ENCODE results near the gene VWDE.

Gene VWDE

DNA sequence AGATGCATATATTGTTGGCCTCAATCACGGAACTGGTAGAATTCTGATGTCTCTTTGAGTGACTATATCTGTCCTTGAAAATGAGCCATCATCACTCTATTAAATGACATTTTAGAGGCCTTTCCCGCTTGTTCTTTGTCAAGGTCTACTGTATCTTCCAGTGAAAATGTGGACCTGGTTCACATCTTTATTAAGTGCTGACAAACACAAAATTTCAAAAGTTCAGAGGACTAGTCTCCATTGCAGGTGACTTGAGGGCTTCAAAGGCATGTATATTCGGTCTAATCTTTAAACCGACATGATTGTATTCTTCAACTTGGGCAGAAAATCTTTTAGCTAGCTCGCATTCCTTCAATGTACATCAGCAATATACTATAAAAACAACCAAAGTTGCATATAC lies 36.6 kb upstream of the VWDE start:
- H4K8ac ChIP-seq (ENCODE audit: low read length), result no peak overlapping the region
- no peaks in the 10 kb centered on the region for H3K9me3 ChIP-seq (ENCODE audit: control insufficient read depth, low read length)
- no peak overlapping the region for H3K23ac ChIP-seq (ENCODE audit: low read length in 2 of 2)
- no peaks in the 10 kb centered on the region for H3K36me3 ChIP-seq (ENCODE audit: control insufficient read depth in 1 of 2, insufficient read depth in 2 of 2, low read depth in 1 of 2, low read length in 2 of 2)
- H3K4me3 ChIP-seq (ENCODE audit: insufficient read depth in 1 of 2, low read depth in 1 of 2, low read length in 2 of 2), result no peak overlapping the region
- H3K4me2 ChIP-seq (ENCODE audit: low read length, poor library complexity, severe bottlenecking), result no peak overlapping the region
- H3K27ac ChIP-seq (ENCODE audit: low read length, poor library complexity, severe bottlenecking), result no peak overlapping the region
- H3K18ac ChIP-seq (ENCODE audit: low read depth in 1 of 2, low read length in 2 of 2), result no peak overlapping the region
- no peaks in the 10 kb centered on the region for H3K79me1 ChIP-seq (replicated peaks; ENCODE audit: low read length, poor library complexity, severe bottlenecking)
- H2BK5ac ChIP-seq (ENCODE audit: low read depth, low read length, poor library complexity, severe bottlenecking), result no peak overlapping the region
- no peak overlapping the region for H2BK12ac ChIP-seq (ENCODE audit: low read length in 2 of 2)
- no peak overlapping the region for H4K91ac ChIP-seq (ENCODE audit: low read length)
- no peak overlapping the region for H3K4ac ChIP-seq (ENCODE audit: low read depth in 1 of 2, low read length in 2 of 2)
- H2BK15ac ChIP-seq (ENCODE audit: low read depth, poor library complexity, severe bottlenecking), result no peak overlapping the region
- no peak for DNase-seq
- H2AK5ac ChIP-seq (ENCODE audit: low read length, severe bottlenecking), result no peak overlapping the region
- H2AFZ ChIP-seq (ENCODE audit: low read depth, low read length), result no peak overlapping the region
- H2BK120ac ChIP-seq (ENCODE audit: low read depth, low read length), result no peak overlapping the region
- no peak overlapping the region for H3K14ac ChIP-seq (ENCODE audit: low read length in 2 of 2)
- no peaks in the 10 kb centered on the region for H3K27me3 ChIP-seq (ENCODE audit: control insufficient read depth in 1 of 2, insufficient read depth in 1 of 2, low read length in 2 of 2)
- H3K4me1 ChIP-seq (ENCODE audit: control insufficient read depth, insufficient read depth, low read depth, low read length), result no peaks in the 10 kb centered on the region
- WGBS, result 93% methylated on average over 5 of the region's 5 CpGs
- no peak overlapping the region for H3K9ac ChIP-seq (ENCODE audit: low read length)

DNA sequence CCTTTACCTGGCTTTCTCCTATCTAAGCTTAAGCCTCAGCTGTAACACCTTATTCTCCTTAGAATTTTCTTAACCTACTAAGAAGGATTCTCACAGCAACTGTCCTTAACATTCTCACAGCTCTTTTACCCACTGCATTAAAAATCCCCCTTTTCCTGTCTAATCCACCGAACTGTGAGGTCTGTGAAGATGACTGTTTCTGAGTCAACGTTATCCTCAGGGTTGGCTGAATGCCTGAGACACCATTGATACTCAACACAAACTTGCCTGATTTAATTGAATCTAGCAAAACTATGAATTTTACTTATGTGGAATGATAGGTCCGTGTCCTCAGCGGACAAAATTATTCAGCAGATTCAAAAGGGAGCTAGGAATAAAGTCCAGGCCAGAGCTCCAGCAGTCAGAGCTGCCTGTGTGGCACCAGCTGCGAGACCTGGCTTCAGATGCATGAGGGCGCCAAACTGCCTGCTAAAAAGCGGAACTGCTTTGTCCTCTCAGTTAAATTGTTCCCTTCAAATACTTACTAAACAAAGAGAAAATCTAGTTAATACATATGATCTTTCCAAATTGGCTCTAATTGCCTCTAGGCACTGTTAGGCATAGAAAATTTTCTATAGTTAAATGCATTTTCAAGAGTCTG lies 33.4 kb upstream of the VWDE start:
- no peaks in the 10 kb centered on the region for H3K27me3 ChIP-seq (ENCODE audit: control insufficient read depth in 1 of 2, insufficient read depth in 1 of 2, low read length in 2 of 2)
- no peak overlapping the region for H3K23ac ChIP-seq (ENCODE audit: low read length in 2 of 2)
- H3K4me2 ChIP-seq (ENCODE audit: low read length, poor library complexity, severe bottlenecking), result no peak overlapping the region
- WGBS, result 51% methylated on average over 6 of the region's 7 CpGs
- H2BK15ac ChIP-seq (ENCODE audit: low read depth, poor library complexity, severe bottlenecking), result no peak overlapping the region
- no peaks in the 10 kb centered on the region for H3K9me3 ChIP-seq (ENCODE audit: control insufficient read depth, low read length)
- no peak overlapping the region for H2AK5ac ChIP-seq (ENCODE audit: low read length, severe bottlenecking)
- no peaks in the 10 kb centered on the region for H3K36me3 ChIP-seq (ENCODE audit: control insufficient read depth in 1 of 2, insufficient read depth in 2 of 2, low read depth in 1 of 2, low read length in 2 of 2)
- no peak overlapping the region for H4K91ac ChIP-seq (ENCODE audit: low read length)
- H3K4ac ChIP-seq (ENCODE audit: low read depth in 1 of 2, low read length in 2 of 2), result no peak overlapping the region
- no peak overlapping the region for H2AFZ ChIP-seq (ENCODE audit: low read depth, low read length)
- H2BK120ac ChIP-seq (ENCODE audit: low read depth, low read length), result no peak overlapping the region
- no peak overlapping the region for H2BK5ac ChIP-seq (ENCODE audit: low read depth, low read length, poor library complexity, severe bottlenecking)
- no peak overlapping the region for H3K27ac ChIP-seq (ENCODE audit: low read length, poor library complexity, severe bottlenecking)
- no peak overlapping the region for H4K8ac ChIP-seq (ENCODE audit: low read length)
- H3K4me3 ChIP-seq (ENCODE audit: insufficient read depth in 1 of 2, low read depth in 1 of 2, low read length in 2 of 2), result no peak overlapping the region
- no peak overlapping the region for H3K9ac ChIP-seq (ENCODE audit: low read length)
- H2BK12ac ChIP-seq (ENCODE audit: low read length in 2 of 2), result no peak overlapping the region
- DNase-seq, result no peak
- H3K14ac ChIP-seq (ENCODE audit: low read length in 2 of 2), result no peak overlapping the region
- H3K79me1 ChIP-seq (replicated peaks; ENCODE audit: low read length, poor library complexity, severe bottlenecking), result no peaks in the 10 kb centered on the region
- no peak overlapping the region for H3K18ac ChIP-seq (ENCODE audit: low read depth in 1 of 2, low read length in 2 of 2)
- no peaks in the 10 kb centered on the region for H3K4me1 ChIP-seq (ENCODE audit: control insufficient read depth, insufficient read depth, low read depth, low read length)

DNA sequence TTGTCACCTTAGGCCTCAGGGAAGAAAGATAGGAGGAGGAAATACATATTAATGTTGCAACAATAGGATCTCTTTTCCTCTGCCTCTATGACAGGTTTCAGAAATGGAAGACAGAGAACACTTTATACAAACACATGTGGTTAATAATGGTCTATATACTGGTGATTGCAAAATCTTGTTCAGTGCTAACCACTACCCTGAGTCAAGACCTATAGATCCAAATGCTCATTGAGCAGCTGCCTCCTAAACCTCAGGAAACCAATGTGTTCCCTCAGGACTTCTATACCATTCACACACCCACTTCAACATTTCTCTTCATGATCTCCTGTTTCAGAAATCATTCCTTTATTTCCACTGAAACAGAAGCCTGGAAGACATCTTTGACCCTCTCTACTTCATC lies 32.5 kb upstream of the VWDE start:
- no peak overlapping the region for H3K4ac ChIP-seq (ENCODE audit: low read depth in 1 of 2, low read length in 2 of 2)
- H2BK5ac ChIP-seq (ENCODE audit: low read depth, low read length, poor library complexity, severe bottlenecking), result no peak overlapping the region
- no peak for DNase-seq
- H3K27me3 ChIP-seq (ENCODE audit: control insufficient read depth in 1 of 2, insufficient read depth in 1 of 2, low read length in 2 of 2), result no peaks in the 10 kb centered on the region
- H2BK15ac ChIP-seq (ENCODE audit: low read depth, poor library complexity, severe bottlenecking), result no peak overlapping the region
- no peaks in the 10 kb centered on the region for H3K79me1 ChIP-seq (replicated peaks; ENCODE audit: low read length, poor library complexity, severe bottlenecking)
- H4K8ac ChIP-seq (ENCODE audit: low read length), result no peak overlapping the region
- no peak overlapping the region for H3K9ac ChIP-seq (ENCODE audit: low read length)
- no peak overlapping the region for H3K23ac ChIP-seq (ENCODE audit: low read length in 2 of 2)
- no peak overlapping the region for H2AK5ac ChIP-seq (ENCODE audit: low read length, severe bottlenecking)
- no peaks in the 10 kb centered on the region for H3K4me1 ChIP-seq (ENCODE audit: control insufficient read depth, insufficient read depth, low read depth, low read length)
- H2BK120ac ChIP-seq (ENCODE audit: low read depth, low read length), result no peak overlapping the region
- H2BK12ac ChIP-seq (ENCODE audit: low read length in 2 of 2), result no peak overlapping the region
- no peak overlapping the region for H3K14ac ChIP-seq (ENCODE audit: low read length in 2 of 2)
- H3K18ac ChIP-seq (ENCODE audit: low read depth in 1 of 2, low read length in 2 of 2), result no peak overlapping the region
- no peaks in the 10 kb centered on the region for H3K9me3 ChIP-seq (ENCODE audit: control insufficient read depth, low read length)
- no peak overlapping the region for H3K4me3 ChIP-seq (ENCODE audit: insufficient read depth in 1 of 2, low read depth in 1 of 2, low read length in 2 of 2)
- H4K91ac ChIP-seq (ENCODE audit: low read length), result no peak overlapping the region
- no peak overlapping the region for H3K27ac ChIP-seq (ENCODE audit: low read length, poor library complexity, severe bottlenecking)
- no peaks in the 10 kb centered on the region for H3K36me3 ChIP-seq (ENCODE audit: control insufficient read depth in 1 of 2, insufficient read depth in 2 of 2, low read depth in 1 of 2, low read length in 2 of 2)
- H3K4me2 ChIP-seq (ENCODE audit: low read length, poor library complexity, severe bottlenecking), result no peak overlapping the region
- no peak overlapping the region for H2AFZ ChIP-seq (ENCODE audit: low read depth, low read length)

DNA sequence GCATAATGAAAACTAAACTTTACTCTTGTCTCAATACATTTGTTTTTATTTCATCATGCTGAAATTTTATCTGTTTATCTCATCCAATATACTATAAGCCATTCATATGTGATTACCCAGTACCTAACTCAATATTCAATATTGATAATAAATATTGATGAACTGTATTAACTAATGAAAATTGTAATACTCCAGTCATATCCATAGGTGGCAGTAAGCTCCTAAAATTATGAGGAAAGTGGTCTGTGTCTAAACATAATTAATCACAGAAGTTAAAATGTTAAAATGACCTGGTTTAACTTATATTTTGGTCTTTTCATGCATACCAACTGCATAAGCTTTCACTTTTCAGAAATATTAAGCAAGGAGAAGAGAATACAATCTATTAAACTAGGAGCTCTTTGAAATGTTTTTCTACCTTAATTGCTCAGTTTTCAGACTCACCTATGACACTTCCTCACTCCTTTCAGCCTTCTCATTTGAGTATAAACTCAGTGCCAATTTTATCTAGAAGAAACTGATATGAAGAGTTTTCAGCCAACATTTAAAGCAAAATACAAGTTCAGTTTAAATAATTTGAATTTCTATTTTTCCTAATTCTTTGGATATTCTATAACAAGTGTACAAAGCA lies 30.5 kb upstream of the VWDE start:
- Histone ChIP-seq H2AFZ (ENCODE audit: low read depth, low read length) (no peak overlapping the region), H2BK15ac (ENCODE audit: low read depth, poor library complexity, severe bottlenecking) (no peak overlapping the region), H3K9me3 (ENCODE audit: control insufficient read depth, low read length) (no peaks in the 10 kb centered on the region), H3K36me3 (ENCODE audit: control insufficient read depth in 1 of 2, insufficient read depth in 2 of 2, low read depth in 1 of 2, low read length in 2 of 2) (no peaks in the 10 kb centered on the region), H2BK12ac (ENCODE audit: low read length in 2 of 2) (no peak overlapping the region), H3K18ac (ENCODE audit: low read depth in 1 of 2, low read length in 2 of 2) (no peak overlapping the region), H2BK120ac (ENCODE audit: low read depth, low read length) (no peak overlapping the region), H3K23ac (ENCODE audit: low read length in 2 of 2) (no peak overlapping the region), H3K4me1 (ENCODE audit: control insufficient read depth, insufficient read depth, low read depth, low read length) (no peaks in the 10 kb centered on the region), H3K4me3 (ENCODE audit: insufficient read depth in 1 of 2, low read depth in 1 of 2, low read length in 2 of 2) (no peak overlapping the region), H2AK5ac (ENCODE audit: low read length, severe bottlenecking) (no peak overlapping the region), H4K91ac (ENCODE audit: low read length) (no peak overlapping the region), H4K8ac (ENCODE audit: low read length) (no peak overlapping the region), H3K27me3 (ENCODE audit: control insufficient read depth in 1 of 2, insufficient read depth in 1 of 2, low read length in 2 of 2) (no peaks in the 10 kb centered on the region), H3K9ac (ENCODE audit: low read length) (no peak overlapping the region), H3K14ac (ENCODE audit: low read length in 2 of 2) (no peak overlapping the region), H3K4ac (ENCODE audit: low read depth in 1 of 2, low read length in 2 of 2) (no peak overlapping the region), H3K27ac (ENCODE audit: low read length, poor library complexity, severe bottlenecking) (no peak overlapping the region), H2BK5ac (ENCODE audit: low read depth, low read length, poor library complexity, severe bottlenecking) (no peak overlapping the region), H3K79me1 (replicated peaks; ENCODE audit: low read length, poor library complexity, severe bottlenecking) (no peaks in the 10 kb centered on the region), H3K4me2 (ENCODE audit: low read length, poor library complexity, severe bottlenecking) (no peak overlapping the region)
- DNase-seq, result no peak
